LNCAP (cell line): ENCODE data around the gene SLC35G2.

Experiments
- CTCF ChIP-seq: fragments of 450-650 bp; IDR thresholded peaks from 2 replicates; pipeline ENCODE4 v1.5.1; 2017; ENCODE audit warnings: mild to moderate bottlenecking

Gene SLC35G2

GRCh38 chr3:136903899-136904298 lies 85.0 kb downstream of the SLC35G2 start:
- no peak for TF ChIP-seq CTCF

- no peak for TF ChIP-seq CTCF
Observed at GRCh38 chr3:136904746-136905145, 85.8 kb downstream of the SLC35G2 start.
